Thoracic aorta (tissue), 2 donors: ENCODE measurements around the gene OPN4. TPM values are rescaled to one million over a fixed set of nuclear protein-coding genes. Genes with fewer than 3 reads are reported as not detected.
A peak's percentile ranks its signal among the peaks of the same experiment; 100 is the strongest.

Experiments
- ATAC-seq: fragments of 150-250 bp; one replicate; pipeline ENCODE4 v1.8.0; 2017; ENCODE audit warnings: low read depth; ENCODE audit not compliant: insufficient number of reproducible peaks, low FRiP score
- DNase-seq: peaks from one replicate; pipeline ENCODE4 v3.0.0-alpha.2; 2020; ENCODE audit warnings: low spot score
- H3K27ac ChIP-seq, 2 donors: fragments of 200-600 bp; sonication (generic); 1 replicate in 1 of 2; 2 replicates in 1 of 2; pipeline ENCODE4 v1.5.1; 2016; ENCODE audit warnings: mild to moderate bottlenecking in 2 of 2, moderate library complexity in 2 of 2
- H3K27me3 ChIP-seq: fragments of 200-600 bp; sonication (generic); replicated peaks from 2 replicates; pipeline ENCODE4 v1.6.0; 2016; ENCODE audit warnings: mild to moderate bottlenecking; ENCODE audit not compliant: insufficient read depth
- H3K36me3 ChIP-seq: fragments of 200-600 bp; sonication (generic); one replicate; pipeline ENCODE4 v1.5.1; 2016
- H3K4me1 ChIP-seq, 2 donors: fragments of 200-600 bp; sonication (generic); 1 replicate in 1 of 2; 2 replicates in 1 of 2; pipeline versions ENCODE4 v1.5.1 to v1.6.0; 2016; ENCODE audit warnings: low read depth in 2 of 2, mild to moderate bottlenecking in 1 of 2; ENCODE audit not compliant: control insufficient read depth in 1 of 2
- H3K4me3 ChIP-seq: fragments of 200-600 bp; sonication (generic); 2 replicates; pipeline ENCODE4 v1.5.1; 2016; ENCODE audit warnings: mild to moderate bottlenecking
- H3K9me3 ChIP-seq: fragments of 200-600 bp; sonication (generic); 2 replicates; pipeline ENCODE4 v1.5.1; 2016
- total RNA-seq, 2 donors: library from RNA; depleted of rRNA; stranded (reverse); fragments of >200 nt; gene quantifications; one replicate each; pipeline versions ENCODE4 v1.1.0 to v1.2.3, GENCODE V29; 2016
- TF ChIP-seq, protein P1 (sequence below): fragments of 200-600 bp; sonication (generic); IDR thresholded peaks from one replicate; pipeline ENCODE4 v1.5.1; 2019; ENCODE audit warnings: antibody characterized with exemption

The OPN4 gene
- total RNA-seq, 2 donors from 2014 or later, result not detected

DNA sequence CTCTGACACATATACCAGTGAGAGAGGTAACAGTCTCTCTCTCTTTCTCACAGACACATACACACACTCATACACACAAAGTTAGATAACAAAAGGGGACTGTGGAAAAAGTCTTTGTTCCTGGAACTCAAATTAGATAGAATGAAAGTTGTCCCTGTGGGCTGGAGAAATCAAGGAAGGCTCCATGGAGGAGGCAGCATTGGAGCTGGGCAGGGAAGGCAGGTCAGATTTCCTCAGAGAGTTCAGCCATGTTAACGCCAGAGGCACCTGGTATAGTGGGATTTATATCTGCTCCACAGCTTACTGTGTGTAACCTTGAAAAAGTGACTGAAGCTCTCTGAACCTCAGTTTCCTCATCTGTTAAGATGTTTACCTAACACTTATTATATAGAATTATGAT, 52.6 kb downstream of the OPN4 start:
- DNase-seq (no peak), ATAC-seq (no peak)
- TF ChIP-seq, protein P1, sequence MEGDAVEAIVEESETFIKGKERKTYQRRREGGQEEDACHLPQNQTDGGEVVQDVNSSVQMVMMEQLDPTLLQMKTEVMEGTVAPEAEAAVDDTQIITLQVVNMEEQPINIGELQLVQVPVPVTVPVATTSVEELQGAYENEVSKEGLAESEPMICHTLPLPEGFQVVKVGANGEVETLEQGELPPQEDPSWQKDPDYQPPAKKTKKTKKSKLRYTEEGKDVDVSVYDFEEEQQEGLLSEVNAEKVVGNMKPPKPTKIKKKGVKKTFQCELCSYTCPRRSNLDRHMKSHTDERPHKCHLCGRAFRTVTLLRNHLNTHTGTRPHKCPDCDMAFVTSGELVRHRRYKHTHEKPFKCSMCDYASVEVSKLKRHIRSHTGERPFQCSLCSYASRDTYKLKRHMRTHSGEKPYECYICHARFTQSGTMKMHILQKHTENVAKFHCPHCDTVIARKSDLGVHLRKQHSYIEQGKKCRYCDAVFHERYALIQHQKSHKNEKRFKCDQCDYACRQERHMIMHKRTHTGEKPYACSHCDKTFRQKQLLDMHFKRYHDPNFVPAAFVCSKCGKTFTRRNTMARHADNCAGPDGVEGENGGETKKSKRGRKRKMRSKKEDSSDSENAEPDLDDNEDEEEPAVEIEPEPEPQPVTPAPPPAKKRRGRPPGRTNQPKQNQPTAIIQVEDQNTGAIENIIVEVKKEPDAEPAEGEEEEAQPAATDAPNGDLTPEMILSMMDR, result no peak
- peaks cover 29% of the 10 kb centered on the region for H3K36me3 ChIP-seq
- H3K4me1 ChIP-seq, result peaks cover 0 to 12% of the 10 kb centered on the region in 2 donors
- H3K27ac ChIP-seq, result peak overlapping the region in 1 of 2 donors; percentile 54
- no peaks in the 10 kb centered on the region for H3K27me3 ChIP-seq
- no peak overlapping the region for H3K4me3 ChIP-seq
- H3K9me3 ChIP-seq, result no peaks in the 10 kb centered on the region

DNA sequence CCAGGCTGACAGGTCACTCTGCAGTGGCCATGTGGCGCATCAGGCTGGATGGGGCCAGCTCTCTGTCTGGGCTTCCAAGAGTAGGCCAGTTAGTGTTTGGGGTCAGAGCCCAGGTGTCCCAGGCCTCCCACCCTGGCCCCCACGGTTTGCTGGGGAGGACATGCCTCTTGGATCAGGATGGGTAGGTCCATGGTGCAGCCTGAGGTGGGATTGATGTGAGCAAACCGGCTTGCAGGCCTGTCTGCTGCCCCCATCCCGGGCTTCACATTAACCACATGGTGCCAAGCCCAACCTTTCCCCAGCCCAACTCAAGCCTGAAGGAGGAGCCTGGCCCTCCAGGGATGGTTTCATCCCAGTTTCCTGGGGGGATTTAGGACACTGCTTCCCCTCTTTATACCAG, 53.2 kb downstream of the OPN4 start:
- Histone ChIP-seq H3K9me3 (no peaks in the 10 kb centered on the region), H3K36me3 (peaks cover 27% of the 10 kb centered on the region), H3K27ac (peak overlapping the region in 1 of 2 donors; percentile 54), H3K27me3 (no peaks in the 10 kb centered on the region), H3K4me3 (no peak overlapping the region), H3K4me1 (peaks cover 4 to 17% of the 10 kb centered on the region in 2 donors)
- ATAC-seq, result no peak
- TF ChIP-seq, protein P1, result no peak
- no peak for DNase-seq

DNA sequence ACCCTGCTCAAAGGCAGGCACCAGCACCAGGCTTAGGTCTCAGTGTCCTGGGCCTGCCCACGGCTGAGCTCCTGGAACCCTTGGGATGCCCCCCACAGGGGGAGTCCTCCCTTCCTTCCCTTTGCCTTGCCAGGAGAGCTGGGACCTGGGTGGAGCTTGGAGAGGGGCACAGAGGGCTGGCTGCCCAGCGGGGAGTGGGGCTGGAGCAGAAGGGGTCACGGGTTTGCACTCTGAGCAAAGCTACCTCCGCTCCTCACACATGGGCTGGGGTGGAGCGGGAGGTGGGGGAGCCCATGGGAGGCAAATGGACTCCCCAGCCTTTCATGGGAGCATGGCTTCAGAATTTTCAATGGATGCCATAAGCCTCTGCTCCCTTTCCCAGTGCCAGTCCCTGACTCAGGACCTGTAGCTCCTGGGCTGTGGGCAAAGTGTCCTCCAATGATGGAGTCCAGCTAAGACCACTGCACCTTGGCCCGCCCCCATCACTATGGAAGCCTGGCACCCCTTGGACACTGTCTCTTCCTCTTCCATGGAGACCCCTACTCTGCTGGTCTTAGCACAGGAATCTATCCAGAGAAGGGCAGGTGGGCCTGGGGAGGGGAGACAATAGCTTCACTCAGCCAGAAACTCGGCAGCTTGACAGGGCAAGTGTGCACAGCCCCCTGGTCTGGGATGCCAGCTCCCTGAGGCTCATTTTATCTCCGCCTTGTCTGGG, 53.9 kb downstream of the OPN4 start:
- Histone ChIP-seq H3K4me3 (no peak overlapping the region), H3K27me3 (no peaks in the 10 kb centered on the region), H3K27ac (peak overlapping the region in 1 of 2 donors; percentile 54), H3K9me3 (no peaks in the 10 kb centered on the region), H3K36me3 (peaks cover 25% of the 10 kb centered on the region), H3K4me1 (peaks cover 6 to 18% of the 10 kb centered on the region in 2 donors)
- TF ChIP-seq, protein P1, result no peak
- DNase-seq (no peak), ATAC-seq (no peak)

DNA sequence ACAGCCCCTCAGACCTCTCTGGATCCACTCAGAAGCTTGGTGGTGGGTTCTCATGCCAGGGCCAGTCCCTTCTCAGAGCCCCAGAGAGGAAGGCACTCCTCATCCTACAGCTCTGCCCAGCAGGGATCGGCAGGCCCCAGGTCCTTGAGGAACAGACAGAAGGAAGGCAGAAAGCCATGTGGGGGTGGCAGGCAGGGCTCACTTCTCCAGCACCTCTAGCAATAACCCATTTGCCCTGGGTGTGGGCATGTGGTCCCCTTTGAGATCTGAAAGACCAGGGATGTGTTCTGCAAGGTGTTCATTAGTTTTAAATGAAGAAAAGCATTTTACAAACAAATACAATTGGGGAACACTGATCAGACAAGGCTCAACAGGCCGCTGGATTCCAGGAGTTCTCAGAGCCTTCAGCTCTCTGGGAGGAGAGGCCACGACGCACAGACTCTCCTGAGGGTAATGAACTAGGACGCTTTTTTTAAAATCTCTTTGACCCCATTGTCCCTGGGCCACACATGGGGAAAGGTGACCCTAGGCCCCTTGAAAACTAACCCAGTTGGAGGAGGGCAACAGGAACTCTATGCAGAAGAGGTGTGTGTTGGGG, 54.5 kb downstream of the OPN4 start:
- TF ChIP-seq, protein P1, result no peak
- Histone ChIP-seq H3K4me3 (no peak overlapping the region), H3K36me3 (peaks cover 28% of the 10 kb centered on the region), H3K27me3 (no peaks in the 10 kb centered on the region), H3K9me3 (no peaks in the 10 kb centered on the region), H3K4me1 (peaks cover 6 to 18% of the 10 kb centered on the region in 2 donors), H3K27ac (peak overlapping the region in 1 of 2 donors; percentile 54)
- ATAC-seq (no peak), DNase-seq (no peak)

DNA sequence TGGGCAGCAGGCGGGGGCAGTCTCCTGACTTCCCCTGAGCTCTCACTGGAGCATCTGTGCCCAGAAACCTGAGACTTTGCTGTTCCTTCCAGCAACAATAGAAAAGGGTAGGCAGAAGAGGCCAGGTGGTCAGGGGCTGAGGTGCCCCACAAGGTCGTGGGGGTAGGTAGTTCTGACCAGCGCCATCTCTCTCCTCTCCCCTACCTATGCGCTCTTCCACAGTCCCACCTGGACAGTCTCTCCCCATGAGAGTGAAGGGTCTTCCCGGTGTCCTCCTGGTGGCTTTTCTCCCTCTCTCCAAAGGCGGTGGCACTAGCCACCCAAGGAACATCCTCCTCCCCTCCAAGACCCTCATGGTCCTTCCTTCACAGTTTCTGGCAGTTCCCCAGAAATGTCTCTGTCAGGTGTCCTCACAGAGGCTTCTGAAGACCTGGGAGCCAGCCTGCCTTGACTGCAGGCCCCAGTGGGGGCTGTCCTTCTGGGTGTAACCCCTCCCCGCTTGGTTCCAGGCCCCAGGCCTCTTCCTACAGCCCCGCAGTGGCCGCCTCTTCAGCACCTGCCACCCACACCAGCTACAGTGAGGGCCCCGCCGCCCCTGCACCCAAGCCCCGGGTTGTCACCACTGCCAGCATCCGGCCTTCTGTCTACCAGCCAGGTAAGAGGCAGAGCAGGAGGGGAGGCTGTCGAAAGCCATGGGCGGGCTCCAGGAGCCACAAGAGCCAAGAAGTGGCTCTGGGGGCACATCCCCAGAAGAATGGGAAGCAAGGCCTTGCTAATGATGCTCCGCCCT, 55.2 kb downstream of the OPN4 start:
- DNase-seq (no peak), ATAC-seq (no peak)
- H3K9me3 ChIP-seq, result no peaks in the 10 kb centered on the region
- TF ChIP-seq, protein P1, result no peak
- no peaks in the 10 kb centered on the region for H3K27me3 ChIP-seq
- no peak overlapping the region for H3K4me3 ChIP-seq
- H3K36me3 ChIP-seq, result peaks cover 28% of the 10 kb centered on the region
- H3K27ac ChIP-seq, result peak overlapping the region in 1 of 2 donors; percentile 89
- peaks cover 6 to 18% of the 10 kb centered on the region in 2 donors for H3K4me1 ChIP-seq
